ENCODE results near the gene NTRK1. TPM values are rescaled to one million over a fixed set of nuclear protein-coding genes. Genes with fewer than 3 reads are reported as not detected.

The NTRK1 gene
- total RNA-seq, 1 experiment from 2014 or later: not detected

GRCh38 chr1:156897078-156897825 is 36.6 kb downstream of the NTRK1 start:
- DNase-seq (ENCODE audit: low read depth): peak; percentile 70

DNA sequence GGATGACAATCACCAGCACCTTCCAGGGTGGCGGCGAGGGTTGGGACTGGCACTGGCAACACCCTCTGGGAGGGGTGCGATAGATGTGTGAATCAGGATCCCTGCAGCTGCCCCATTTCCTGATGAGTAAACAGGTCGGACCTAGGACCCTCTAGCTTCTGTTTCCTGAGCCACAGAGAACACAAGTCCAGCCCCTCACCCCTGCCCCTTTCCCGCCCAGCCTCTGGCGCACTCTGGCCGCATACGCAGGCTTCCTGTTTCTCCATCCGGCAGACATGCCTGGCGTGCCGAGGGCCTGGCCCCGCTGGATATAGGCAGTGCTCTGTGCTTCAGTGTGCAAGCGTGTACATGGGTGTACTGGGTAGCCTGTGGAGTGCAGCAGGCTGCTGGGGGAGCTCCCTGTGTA is 37.5 kb downstream of the NTRK1 start:
- DNase-seq (ENCODE audit: low read depth): no peak

DNA sequence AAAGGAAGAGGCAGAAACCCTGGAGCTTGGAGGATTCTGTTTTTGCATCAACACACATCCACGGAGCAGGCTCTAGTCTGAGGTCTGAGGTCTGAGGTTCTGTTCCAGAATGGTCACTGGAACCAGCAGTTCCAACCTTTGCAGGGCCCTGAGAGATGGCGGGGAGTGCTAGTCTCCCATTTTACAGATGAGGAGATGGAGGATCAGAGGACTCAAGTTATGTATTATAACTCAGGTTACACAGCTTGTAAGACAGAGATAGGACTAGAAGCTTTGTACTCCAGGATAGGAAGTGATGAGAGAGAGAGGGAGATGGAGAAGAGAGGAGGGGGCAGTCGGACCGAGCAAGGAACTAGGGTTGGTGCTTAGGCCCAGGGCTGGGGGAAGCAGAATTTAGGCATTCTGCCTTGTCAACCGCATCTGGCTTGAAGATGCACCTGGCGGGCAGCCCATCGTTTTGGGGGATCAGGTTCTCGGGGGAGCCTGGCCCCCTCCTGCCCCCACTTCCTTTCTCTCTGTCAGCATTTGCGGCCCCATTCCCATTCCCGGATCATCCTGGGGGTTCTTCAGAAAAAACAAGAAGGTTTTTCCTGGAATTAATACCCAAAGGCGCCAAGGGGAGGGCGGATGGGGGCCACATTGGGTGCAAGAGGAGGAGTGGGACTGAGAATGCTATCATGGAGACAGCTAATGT is 38.5 kb downstream of the NTRK1 start:
- DNase-seq (ENCODE audit: low read depth): no peak

- DNase-seq (ENCODE audit: low read depth): no peak
Measured at GRCh38 chr1:156899956-156900718, 39.5 kb downstream of the NTRK1 start.

- DNase-seq (ENCODE audit: low read depth): no peak
Measured at GRCh38 chr1:156900896-156901589, 40.4 kb downstream of the NTRK1 start.

GRCh38 chr1:156901590-156901900 is 40.9 kb downstream of the NTRK1 start:
- DNase-seq (ENCODE audit: low read depth): no peak

- no peak for DNase-seq (ENCODE audit: low read depth)
Measured at GRCh38 chr1:156901966-156902915, 41.6 kb downstream of the NTRK1 start.

DNA sequence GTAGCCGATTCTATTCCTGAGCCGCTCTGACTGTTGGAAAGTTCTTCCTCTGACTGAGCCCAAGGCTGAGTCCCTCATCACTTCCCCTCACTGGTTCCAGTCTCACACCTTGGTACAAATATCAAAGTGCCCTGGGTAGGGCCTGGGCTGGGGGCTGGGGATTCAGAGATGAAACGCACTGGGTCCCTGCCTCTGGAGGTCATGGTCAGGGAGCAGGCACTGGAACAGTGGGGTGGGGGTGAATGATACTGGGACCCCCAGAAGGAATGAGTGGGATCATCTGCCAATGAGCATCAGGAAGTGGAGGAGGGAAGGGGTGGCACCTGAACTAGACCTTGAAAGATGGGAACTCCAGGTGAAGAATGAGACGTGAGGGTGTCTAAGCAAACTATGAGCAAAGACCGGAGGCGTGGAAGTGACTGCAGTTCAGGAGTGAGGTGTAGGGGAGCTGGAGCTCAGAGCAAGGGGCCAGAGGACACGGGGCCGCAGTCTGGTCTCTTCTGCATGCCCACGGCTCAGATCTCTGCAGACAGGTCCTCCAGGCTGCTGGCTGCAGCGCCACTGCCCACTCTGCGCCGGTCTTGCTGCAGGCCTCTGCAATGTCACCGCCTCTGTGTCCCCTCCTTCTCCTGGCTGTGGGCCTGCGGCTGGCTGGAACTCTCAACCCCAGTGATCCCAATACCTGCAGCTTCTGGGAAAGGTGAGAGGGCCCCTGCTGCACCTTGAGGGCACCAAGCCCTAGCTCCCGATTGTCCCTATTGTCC is 42.8 kb downstream of the NTRK1 start:
- no peak for DNase-seq (ENCODE audit: low read depth)

- no peak for DNase-seq (ENCODE audit: low read depth)
Measured at GRCh38 chr1:156904187-156904959, 43.7 kb downstream of the NTRK1 start.

DNA sequence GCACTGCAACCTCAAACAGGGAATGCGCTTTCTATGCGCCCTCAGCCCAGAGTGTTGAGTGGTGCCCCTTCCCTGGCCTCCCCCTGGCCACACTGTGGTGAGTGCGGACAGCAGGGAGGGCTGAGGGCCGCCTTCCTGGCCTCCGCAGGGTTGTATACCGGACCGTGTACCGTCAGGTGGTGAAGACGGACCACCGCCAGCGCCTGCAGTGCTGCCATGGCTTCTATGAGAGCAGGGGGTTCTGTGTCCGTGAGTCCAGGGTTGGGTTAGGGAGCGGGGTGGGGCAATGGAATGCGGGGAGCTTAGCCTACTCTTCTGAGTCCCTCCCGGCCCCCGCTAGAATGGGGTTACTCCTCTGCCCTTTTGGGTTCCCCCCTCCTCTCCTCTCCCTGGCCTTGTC is 44.5 kb downstream of the NTRK1 start:
- DNase-seq (ENCODE audit: low read depth): no peak

DNA sequence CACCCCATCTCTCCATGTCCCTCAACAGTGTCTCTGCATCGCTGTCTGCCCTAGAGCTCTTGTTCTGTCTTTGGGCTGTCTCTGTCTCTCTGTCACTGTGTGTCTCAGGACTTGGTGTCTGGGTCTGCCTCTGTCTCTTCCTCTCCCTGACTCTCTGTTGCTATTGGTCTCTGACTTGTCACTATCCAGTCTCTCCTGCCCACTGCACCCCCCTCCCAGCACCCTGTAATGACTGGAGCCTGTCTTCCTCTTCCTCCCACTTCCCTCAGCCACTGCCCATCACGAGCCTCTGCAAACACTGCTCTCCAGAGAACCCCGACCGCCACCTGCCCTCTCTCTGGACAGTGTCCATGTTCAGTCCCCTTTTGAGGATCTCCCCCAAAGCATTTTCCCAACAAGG is 45.0 kb downstream of the NTRK1 start:
- no peak for DNase-seq (ENCODE audit: low read depth)

DNA sequence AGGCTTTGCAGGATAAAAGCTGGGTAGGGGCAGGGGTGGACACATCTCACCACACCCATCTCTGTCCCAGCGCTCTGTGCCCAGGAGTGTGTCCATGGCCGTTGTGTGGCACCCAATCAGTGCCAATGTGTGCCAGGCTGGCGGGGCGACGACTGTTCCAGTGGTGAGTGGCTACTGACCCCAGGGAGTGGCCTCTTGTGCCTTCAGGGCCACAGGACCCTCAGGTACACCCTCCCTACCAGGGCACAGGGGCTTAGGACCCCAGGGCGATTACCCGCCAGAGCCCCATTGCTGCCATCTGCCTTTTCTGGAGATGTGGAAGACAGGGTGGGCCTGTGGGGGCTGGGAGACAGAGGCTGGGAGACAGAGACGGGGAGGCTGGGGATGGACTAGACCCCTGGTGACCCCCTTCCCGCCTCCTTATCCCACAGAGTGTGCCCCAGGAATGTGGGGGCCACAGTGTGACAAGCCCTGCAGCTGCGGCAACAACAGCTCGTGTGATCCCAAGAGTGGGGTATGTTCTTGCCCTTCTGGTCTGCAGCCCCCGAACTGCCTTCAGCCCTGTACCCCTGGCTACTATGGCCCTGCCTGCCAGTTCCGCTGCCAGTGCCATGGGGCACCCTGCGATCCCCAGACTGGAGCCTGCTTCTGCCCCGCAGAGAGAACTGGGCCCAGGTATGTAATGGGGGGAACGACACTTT is 45.7 kb downstream of the NTRK1 start:
- DNase-seq (ENCODE audit: low read depth): no peak

GRCh38 chr1:156908541-156908940 is 47.9 kb downstream of the NTRK1 start:
- DNase-seq (ENCODE audit: low read depth): no peak

- DNase-seq (ENCODE audit: low read depth): no peak
Measured at GRCh38 chr1:156908955-156909354, 48.3 kb downstream of the NTRK1 start.

GRCh38 chr1:156909671-156910070 is 49.0 kb downstream of the NTRK1 start:
- DNase-seq (ENCODE audit: low read depth): no peak

GRCh38 chr1:156910309-156910782 is 49.7 kb downstream of the NTRK1 start:
- DNase-seq (ENCODE audit: low read depth): no peak

GRCh38 chr1:156911577-156912298 is 51.1 kb downstream of the NTRK1 start:
- DNase-seq (ENCODE audit: low read depth): no peak

- DNase-seq (ENCODE audit: low read depth): no peak
Measured at GRCh38 chr1:156912310-156912709, 51.6 kb downstream of the NTRK1 start.

All from RPMI7951 (cell line).